Keratinocyte (primary cell): Measurements from ENCODE around the gene LEFTY2. TPM values are rescaled to one million over a fixed set of nuclear protein-coding genes. Genes with fewer than 3 reads are reported as not detected.

Source experiments
- DNase-seq: peaks from one replicate; pipeline ENCODE4 v3.0.0-alpha.2; 2011; ENCODE audit warnings: low read depth, missing footprints, low spot score
- FAIRE-seq: peaks from 2 replicates; lab custom pipeline; 2011; peaks lifted over from hg19 to GRCh38; lab: Jason Lieb, UNC
- H2AFZ ChIP-seq: 2 replicates; pipeline ENCODE4 v1.6.0; 2012; ENCODE audit warnings: low read length, control low read depth, inconsistent platforms; ENCODE audit not compliant: control insufficient read depth
- H3K27ac ChIP-seq: 2 replicates; pipeline ENCODE4 v1.5.1; 2011; ENCODE audit warnings: low read length; ENCODE audit not compliant: control insufficient read depth, insufficient read depth
- H3K27me3 ChIP-seq: 3 replicates; pipeline ENCODE4 v1.6.0; 2011; ENCODE audit warnings: low read length; ENCODE audit not compliant: control insufficient read depth, insufficient read depth; ENCODE audit errors: extremely low read depth
- H3K36me3 ChIP-seq, 2 experiments: 2 replicates in 1 of 2; 3 replicates in 1 of 2; pipeline ENCODE4 v1.5.1; 2011; ENCODE audit warnings: low read length in 2 of 2, mild to moderate bottlenecking in 1 of 2; ENCODE audit not compliant: control insufficient read depth in 2 of 2, insufficient read depth in 2 of 2; ENCODE audit errors: extremely low read depth in 1 of 2
- H3K4me1 ChIP-seq: 3 replicates; pipeline ENCODE4 v1.5.1; 2011; ENCODE audit warnings: low read length; ENCODE audit not compliant: control insufficient read depth, insufficient read depth; ENCODE audit errors: extremely low read depth
- H3K4me2 ChIP-seq: 3 replicates; pipeline ENCODE4 v1.6.0; 2011; ENCODE audit warnings: low read depth, low read length; ENCODE audit not compliant: control insufficient read depth, insufficient read depth; ENCODE audit errors: extremely low read depth
- H3K4me3 ChIP-seq, 3 experiments: fragments of 200-600 bp in 1 of 3; sonication (generic) in 1 of 3; 2 replicates in 2 of 3; 3 replicates in 1 of 3; pipeline ENCODE4 v1.5.1; 2011 to 2016; ENCODE audit warnings: low read length in 3 of 3, mild to moderate bottlenecking in 3 of 3, control low read depth in 2 of 3, inconsistent platforms in 1 of 3, low read depth in 1 of 3, mixed read lengths in 1 of 3, mixed run types in 1 of 3, moderate library complexity in 1 of 3; ENCODE audit not compliant: control insufficient read depth in 2 of 3, insufficient read depth in 2 of 3; ENCODE audit errors: extremely low read depth in 1 of 3
- H3K79me2 ChIP-seq: 2 replicates; pipeline ENCODE4 v1.6.0; 2012; ENCODE audit warnings: low read length; ENCODE audit not compliant: control insufficient read depth, insufficient read depth
- H3K9ac ChIP-seq: 3 replicates; pipeline ENCODE4 v1.6.0; 2011; ENCODE audit warnings: low read length; ENCODE audit not compliant: control insufficient read depth, insufficient read depth; ENCODE audit errors: extremely low read depth
- H3K9me1 ChIP-seq: 3 replicates; pipeline ENCODE4 v1.6.0; 2011; ENCODE audit warnings: low read length; ENCODE audit not compliant: control insufficient read depth, insufficient read depth; ENCODE audit errors: extremely low read depth
- H3K9me3 ChIP-seq: 2 replicates; pipeline ENCODE4 v1.5.1; 2012; ENCODE audit warnings: low read depth, low read length; ENCODE audit not compliant: control insufficient read depth
- H4K20me1 ChIP-seq: 3 replicates; pipeline ENCODE4 v1.6.0; 2011; ENCODE audit warnings: low read length; ENCODE audit not compliant: control insufficient read depth, insufficient read depth; ENCODE audit errors: extremely low read depth
- EZH2 ChIP-seq: IDR thresholded peaks from one replicate; pipeline ENCODE4 v1.6.1; 2012; ENCODE audit warnings: inconsistent platforms, mild to moderate bottlenecking, low read length, moderate library complexity
- dilution Hi-C: fragments of 300-500 bp; cut with MboI; formaldehyde crosslinking; loops from one replicate; pipeline ENCODE4 v1.7.0; 2020; ENCODE audit warnings: low sequenced_read_pairs; ENCODE audit not compliant: extremely low pct_ligation_motif_present
- polyA plus RNA-seq, 5 experiments: library from polyadenylated mRNA; depleted of rRNA in 3 of 5; stranded (reverse) in 3 of 5; stranded (forward) in 1 of 5; unstranded in 1 of 5; fragments of >200 nt; gene quantifications; 1 replicate in 1 of 5; 2 replicates in 3 of 5; 3 replicates in 1 of 5; pipeline versions ENCODE4 v1.2.1 to v1.2.3, GENCODE V29; 2011 to 2012; ENCODE audit warnings: missing spikeins in 2 of 5, low read depth in 1 of 5, low replicate concordance in 1 of 5
- TF ChIP-seq, protein P1 (sequence below), 3 experiments: IDR thresholded peaks in 1 of 3; conservative IDR thresholded peaks in 1 of 3; optimal IDR thresholded peaks in 1 of 3; 2 replicates in 2 of 3; 3 replicates in 1 of 3; pipeline versions ENCODE3 to v1.5.1; 2011; ENCODE audit warnings: low read length in 3 of 3, mild to moderate bottlenecking in 3 of 3, moderate library complexity in 2 of 3, control low read depth in 1 of 3, inconsistent platforms in 1 of 3; ENCODE audit not compliant: insufficient read depth in 2 of 3; ENCODE audit errors: extremely low read depth in 1 of 3

LEFTY2 gene
- polyA plus RNA-seq, 1 donor (not counting 4 experiments of a cell fraction or from before 2014, with no cell fraction given): not detected

DNA sequence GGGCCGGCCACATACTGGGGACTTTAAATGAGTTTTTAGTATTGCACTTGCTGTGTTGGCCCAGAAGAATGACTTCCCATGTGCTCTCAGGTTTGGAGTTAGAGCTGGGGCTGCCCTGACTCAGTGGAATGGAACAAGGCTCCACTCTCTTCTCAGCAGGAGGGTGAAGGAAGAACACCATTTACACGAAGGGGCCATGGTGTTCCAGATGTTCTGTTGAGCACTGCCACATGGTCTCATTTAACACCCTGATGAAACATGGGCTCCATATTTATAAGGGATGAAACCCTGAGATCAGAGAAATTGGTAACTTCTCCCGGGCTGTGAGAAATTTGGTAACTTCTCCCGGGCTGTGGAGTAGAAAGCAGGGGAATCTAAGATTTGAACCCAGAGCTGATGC is 22.7 kb downstream of the LEFTY2 start:
- H2AFZ ChIP-seq: no peak overlapping the region
- peaks cover 6 to 22% of the 10 kb centered on the region in 2 experiments for H3K36me3 ChIP-seq
- no peak overlapping the region for H3K4me2 ChIP-seq
- TF ChIP-seq EZH2: no peak
- TF ChIP-seq, protein P1, sequence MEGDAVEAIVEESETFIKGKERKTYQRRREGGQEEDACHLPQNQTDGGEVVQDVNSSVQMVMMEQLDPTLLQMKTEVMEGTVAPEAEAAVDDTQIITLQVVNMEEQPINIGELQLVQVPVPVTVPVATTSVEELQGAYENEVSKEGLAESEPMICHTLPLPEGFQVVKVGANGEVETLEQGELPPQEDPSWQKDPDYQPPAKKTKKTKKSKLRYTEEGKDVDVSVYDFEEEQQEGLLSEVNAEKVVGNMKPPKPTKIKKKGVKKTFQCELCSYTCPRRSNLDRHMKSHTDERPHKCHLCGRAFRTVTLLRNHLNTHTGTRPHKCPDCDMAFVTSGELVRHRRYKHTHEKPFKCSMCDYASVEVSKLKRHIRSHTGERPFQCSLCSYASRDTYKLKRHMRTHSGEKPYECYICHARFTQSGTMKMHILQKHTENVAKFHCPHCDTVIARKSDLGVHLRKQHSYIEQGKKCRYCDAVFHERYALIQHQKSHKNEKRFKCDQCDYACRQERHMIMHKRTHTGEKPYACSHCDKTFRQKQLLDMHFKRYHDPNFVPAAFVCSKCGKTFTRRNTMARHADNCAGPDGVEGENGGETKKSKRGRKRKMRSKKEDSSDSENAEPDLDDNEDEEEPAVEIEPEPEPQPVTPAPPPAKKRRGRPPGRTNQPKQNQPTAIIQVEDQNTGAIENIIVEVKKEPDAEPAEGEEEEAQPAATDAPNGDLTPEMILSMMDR (optimal IDR thresholded peaks at IDR 0.05 in 1 of 3, IDR thresholded peaks at IDR 0.05 in 1 of 3, conservative IDR thresholded peaks at IDR 0.05 in 1 of 3; ENCODE audit: extremely low read depth in 1 of 3, insufficient read depth in 2 of 3, low read length in 3 of 3): no peak
- no peak overlapping the region for H3K27ac ChIP-seq
- FAIRE-seq (no peak), DNase-seq (no peak)
- peaks cover 65% of the 10 kb centered on the region for H3K4me1 ChIP-seq
- dilution Hi-C loops: no loop called here
- peaks cover 6% of the 10 kb centered on the region for H3K79me2 ChIP-seq
- H3K9me3 ChIP-seq: no peaks in the 10 kb centered on the region
- H3K27me3 ChIP-seq: no peaks in the 10 kb centered on the region
- H3K9ac ChIP-seq: no peak overlapping the region
- peaks cover 9% of the 10 kb centered on the region for H3K9me1 ChIP-seq
- H4K20me1 ChIP-seq: peaks cover 7% of the 10 kb centered on the region
- no peak overlapping the region for H3K4me3 ChIP-seq

DNA sequence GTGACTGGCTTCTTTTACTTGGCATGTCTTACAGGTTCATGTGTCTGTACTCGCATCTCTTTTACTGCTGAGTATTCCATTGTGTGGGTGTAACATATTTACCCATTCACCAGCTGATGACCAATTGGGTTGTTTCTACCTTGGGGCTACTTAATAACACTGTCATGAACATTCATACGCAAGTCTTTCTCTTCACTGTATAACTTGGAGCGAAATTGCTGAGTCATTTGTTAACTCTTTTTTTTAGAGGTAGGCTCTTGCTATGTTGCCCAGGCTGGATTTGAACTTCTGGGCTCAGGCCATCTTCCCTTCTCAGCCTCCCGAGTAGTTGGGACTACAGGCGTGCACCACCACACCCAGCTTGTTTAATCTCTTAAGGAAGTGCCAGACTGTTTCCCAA is 23.5 kb downstream of the LEFTY2 start:
- Histone ChIP-seq H3K27me3 (no peaks in the 10 kb centered on the region), H3K4me1 (peaks cover 58% of the 10 kb centered on the region), H3K4me3 (no peak overlapping the region), H3K9ac (no peak overlapping the region), H2AFZ (no peak overlapping the region), H3K9me1 (peaks cover 9% of the 10 kb centered on the region), H3K27ac (peak overlapping the region; percentile 40), H3K9me3 (no peaks in the 10 kb centered on the region), H3K79me2 (peaks cover 5% of the 10 kb centered on the region), H3K36me3 (peaks cover 6 to 22% of the 10 kb centered on the region in 2 experiments), H3K4me2 (peak overlapping the region; percentile 40), H4K20me1 (peaks cover 7% of the 10 kb centered on the region)
- dilution Hi-C loops: no loop called here
- DNase-seq (peak; percentile 91), FAIRE-seq (peak; percentile 89)
- TF ChIP-seq EZH2: no peak
- TF ChIP-seq, protein P1 (optimal IDR thresholded peaks at IDR 0.05 in 1 of 3, IDR thresholded peaks at IDR 0.05 in 1 of 3, conservative IDR thresholded peaks at IDR 0.05 in 1 of 3; ENCODE audit: extremely low read depth in 1 of 3, insufficient read depth in 2 of 3, low read length in 3 of 3): no peak
